SU-DHL-6 (cell line): ENCODE data around the gene BOC.

Experiments
- H2AFZ ChIP-seq: fragments of 200-600 bp; sonication (generic); 2 replicates; pipeline ENCODE4 v1.6.1; 2014; ENCODE audit warnings: low read depth, mild to moderate bottlenecking, moderate library complexity, mixed read lengths, antibody characterized with exemption, low read length; ENCODE audit not compliant: severe bottlenecking
- H3F3A ChIP-seq: fragments of 200-600 bp; shearing (Covaris generic); 2 replicates; pipeline ENCODE4 v1.6.0; 2016; ENCODE audit warnings: antibody characterized with exemption, mild to moderate bottlenecking; ENCODE audit not compliant: insufficient read depth
- H3K27ac ChIP-seq: fragments of 200-600 bp; sonication (generic); 2 replicates; pipeline ENCODE4 v1.5.1; 2016; ENCODE audit warnings: low read depth, mild to moderate bottlenecking, low read length, moderate library complexity, mixed read lengths
- H3K27me3 ChIP-seq: fragments of 200-600 bp; sonication (generic), shearing (Covaris generic); 2 replicates; pipeline ENCODE4 v1.6.0; 2014; ENCODE audit warnings: mild to moderate bottlenecking, low read length
- H3K36me3 ChIP-seq: fragments of 200-600 bp; sonication (generic); 2 replicates; pipeline ENCODE4 v1.6.1; 2014; ENCODE audit warnings: mild to moderate bottlenecking, low read length, mixed read lengths
- H3K4me2 ChIP-seq: fragments of 300-600, 200-600 bp; shearing (Covaris generic), sonication (generic); 2 replicates; pipeline ENCODE4 v1.6.0; 2014; ENCODE audit warnings: low read length, low read depth, mild to moderate bottlenecking; ENCODE audit not compliant: poor library complexity, severe bottlenecking
- H3K4me3 ChIP-seq: fragments of 200-600 bp; sonication (generic); 2 replicates; pipeline ENCODE4 v1.5.1; 2014; ENCODE audit warnings: antibody characterized with exemption, low read length, mild to moderate bottlenecking, mixed read lengths; ENCODE audit not compliant: insufficient read depth, poor library complexity, severe bottlenecking
- H3K79me2 ChIP-seq: fragments of 200-600 bp; sonication (generic); 2 replicates; pipeline ENCODE4 v1.6.1; 2014; ENCODE audit warnings: mild to moderate bottlenecking, low read length, moderate library complexity; ENCODE audit not compliant: insufficient read depth
- H3K9ac ChIP-seq: fragments of 200-600 bp; sonication (generic); 2 replicates; pipeline ENCODE4 v1.7.0; 2014; ENCODE audit warnings: mild to moderate bottlenecking, low read length
- H3K9me2 ChIP-seq: fragments of 200-600 bp; sonication (generic); replicated peaks from 2 replicates; pipeline ENCODE4 v1.6.1; 2014; ENCODE audit warnings: low read length; ENCODE audit not compliant: insufficient read depth
- H3K9me3 ChIP-seq: fragments of 200-600 bp; sonication (generic); 2 replicates; pipeline ENCODE4 v1.6.1; 2014; ENCODE audit warnings: low read length, mixed read lengths; ENCODE audit not compliant: insufficient read depth
- H4K20me1 ChIP-seq: fragments of 200-600 bp; sonication (generic); 2 replicates; pipeline ENCODE4 v1.6.1; 2014; ENCODE audit warnings: low read depth, mild to moderate bottlenecking, antibody characterized with exemption, low read length, moderate library complexity, mixed read lengths
- EZH2phosphoT487 ChIP-seq: fragments of 200-600 bp; sonication (generic), shearing (Covaris generic); conservative IDR thresholded peaks from 2 replicates; pipeline ENCODE4 v1.6.1; 2018; ENCODE audit warnings: mild to moderate bottlenecking, antibody characterized with exemption, low read length, moderate library complexity, mixed read lengths
- TF ChIP-seq, protein P1 (sequence below): fragments of 200-600 bp; sonication (generic); IDR thresholded peaks from one replicate; pipeline ENCODE4 v1.5.1; 2017; ENCODE audit warnings: antibody characterized with exemption, mild to moderate bottlenecking, low read length, moderate library complexity; ENCODE audit not compliant: insufficient read depth, poor library complexity, severe bottlenecking

BOC gene

DNA sequence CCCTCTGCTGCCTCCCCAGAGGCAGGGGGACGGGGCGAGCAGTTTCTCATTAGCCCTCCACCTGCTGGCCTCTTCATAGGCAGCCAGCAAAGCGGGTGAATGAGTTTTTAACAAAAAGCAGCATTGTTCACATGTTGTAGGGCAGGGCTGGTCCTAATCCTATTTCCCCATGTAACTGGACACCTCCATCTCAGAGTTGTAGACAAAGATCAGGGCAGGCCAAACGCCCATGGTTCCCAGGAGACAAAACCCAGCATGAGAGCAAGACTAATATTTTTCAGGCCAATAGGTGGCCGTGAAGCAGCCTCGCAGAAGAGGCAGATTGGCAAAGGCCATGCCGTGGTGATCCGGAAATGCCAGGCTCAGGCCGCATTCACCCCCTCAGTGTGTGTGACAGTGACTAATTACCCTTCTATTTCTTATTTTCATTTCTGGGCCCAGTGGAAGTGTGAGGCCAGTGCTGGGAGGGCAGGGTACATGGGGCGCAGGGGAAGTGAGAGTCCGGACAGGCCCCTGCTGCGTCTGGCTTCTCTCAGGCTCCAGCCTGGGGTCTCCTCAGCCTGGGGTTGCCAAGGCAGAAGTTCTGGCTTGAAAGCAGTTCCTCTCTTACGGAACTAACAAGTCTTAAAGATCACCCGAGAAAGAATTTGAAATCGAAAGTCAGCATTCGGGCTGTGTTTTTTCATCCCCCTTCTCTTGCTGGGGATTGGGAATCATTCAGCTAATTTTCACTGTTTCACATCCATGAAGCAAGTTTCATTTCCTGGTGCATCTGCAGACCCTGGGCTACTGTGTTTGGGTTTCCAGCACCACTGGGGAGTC lies 64.8 kb downstream of the BOC start:
- H3K9me2 ChIP-seq = no peaks in the 10 kb centered on the region
- no peaks in the 10 kb centered on the region for H3K27me3 ChIP-seq
- no peaks in the 10 kb centered on the region for H4K20me1 ChIP-seq
- H3K36me3 ChIP-seq = no peaks in the 10 kb centered on the region
- H3K4me2 ChIP-seq = no peak overlapping the region
- no peaks in the 10 kb centered on the region for H3K79me2 ChIP-seq
- no peaks in the 10 kb centered on the region for H3F3A ChIP-seq
- no peak overlapping the region for H3K9ac ChIP-seq
- no peak overlapping the region for H3K4me3 ChIP-seq
- no peaks in the 10 kb centered on the region for H3K9me3 ChIP-seq
- no peak overlapping the region for H2AFZ ChIP-seq
- TF ChIP-seq, protein P1, sequence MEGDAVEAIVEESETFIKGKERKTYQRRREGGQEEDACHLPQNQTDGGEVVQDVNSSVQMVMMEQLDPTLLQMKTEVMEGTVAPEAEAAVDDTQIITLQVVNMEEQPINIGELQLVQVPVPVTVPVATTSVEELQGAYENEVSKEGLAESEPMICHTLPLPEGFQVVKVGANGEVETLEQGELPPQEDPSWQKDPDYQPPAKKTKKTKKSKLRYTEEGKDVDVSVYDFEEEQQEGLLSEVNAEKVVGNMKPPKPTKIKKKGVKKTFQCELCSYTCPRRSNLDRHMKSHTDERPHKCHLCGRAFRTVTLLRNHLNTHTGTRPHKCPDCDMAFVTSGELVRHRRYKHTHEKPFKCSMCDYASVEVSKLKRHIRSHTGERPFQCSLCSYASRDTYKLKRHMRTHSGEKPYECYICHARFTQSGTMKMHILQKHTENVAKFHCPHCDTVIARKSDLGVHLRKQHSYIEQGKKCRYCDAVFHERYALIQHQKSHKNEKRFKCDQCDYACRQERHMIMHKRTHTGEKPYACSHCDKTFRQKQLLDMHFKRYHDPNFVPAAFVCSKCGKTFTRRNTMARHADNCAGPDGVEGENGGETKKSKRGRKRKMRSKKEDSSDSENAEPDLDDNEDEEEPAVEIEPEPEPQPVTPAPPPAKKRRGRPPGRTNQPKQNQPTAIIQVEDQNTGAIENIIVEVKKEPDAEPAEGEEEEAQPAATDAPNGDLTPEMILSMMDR = no peak
- TF ChIP-seq EZH2phosphoT487 = no peak
- no peak overlapping the region for H3K27ac ChIP-seq

DNA sequence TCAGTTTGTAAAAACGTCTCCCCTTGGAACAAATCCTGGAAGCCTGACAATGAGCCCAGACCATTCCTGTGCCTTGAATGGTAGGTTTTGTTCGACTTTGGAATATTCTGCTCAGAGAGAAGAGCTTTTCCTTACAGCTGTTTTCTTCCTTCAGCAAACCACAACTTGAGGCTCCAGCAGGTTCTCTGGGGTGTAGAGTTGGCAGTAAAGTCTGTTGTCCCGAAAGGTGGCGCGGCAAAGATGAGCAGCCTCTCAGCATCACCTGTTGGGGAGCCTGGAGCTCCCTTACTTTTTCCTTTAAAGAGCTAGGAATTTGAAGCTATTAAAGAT lies 65.4 kb downstream of the BOC start:
- H3K36me3 ChIP-seq = no peaks in the 10 kb centered on the region
- no peak overlapping the region for H3K4me2 ChIP-seq
- no peak overlapping the region for H2AFZ ChIP-seq
- no peaks in the 10 kb centered on the region for H3K27me3 ChIP-seq
- no peaks in the 10 kb centered on the region for H3K79me2 ChIP-seq
- TF ChIP-seq, protein P1 = no peak
- TF ChIP-seq EZH2phosphoT487 = no peak
- H4K20me1 ChIP-seq = no peaks in the 10 kb centered on the region
- no peak overlapping the region for H3K27ac ChIP-seq
- H3K4me3 ChIP-seq = no peak overlapping the region
- H3K9me3 ChIP-seq = no peaks in the 10 kb centered on the region
- H3K9me2 ChIP-seq = no peaks in the 10 kb centered on the region
- H3F3A ChIP-seq = no peaks in the 10 kb centered on the region
- H3K9ac ChIP-seq = no peak overlapping the region

DNA sequence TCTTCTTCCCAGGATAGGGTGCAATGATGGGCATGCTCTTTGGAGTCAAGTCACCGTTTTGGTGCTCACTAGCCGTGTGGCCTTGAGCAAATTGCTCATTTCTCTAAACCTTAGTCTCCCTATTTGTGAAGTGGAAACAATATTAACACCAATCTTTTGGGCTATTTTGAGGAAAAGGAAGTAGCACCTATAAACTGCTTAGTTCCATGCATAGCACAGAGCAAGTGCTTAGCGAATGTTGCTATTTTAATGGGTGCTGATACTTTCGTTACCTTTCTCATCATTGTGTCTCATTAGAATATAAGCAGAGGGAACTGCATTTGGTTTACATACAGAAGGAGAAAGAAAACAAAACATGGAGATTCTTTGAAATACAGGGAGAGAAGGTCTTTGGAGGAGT lies 66.1 kb downstream of the BOC start:
- TF ChIP-seq EZH2phosphoT487 = no peak
- TF ChIP-seq, protein P1 = no peak
- Histone ChIP-seq H3K4me3 (no peak overlapping the region), H4K20me1 (no peaks in the 10 kb centered on the region), H2AFZ (no peak overlapping the region), H3F3A (no peaks in the 10 kb centered on the region), H3K9me2 (no peaks in the 10 kb centered on the region), H3K79me2 (no peaks in the 10 kb centered on the region), H3K9me3 (no peaks in the 10 kb centered on the region), H3K4me2 (no peak overlapping the region), H3K9ac (no peak overlapping the region), H3K36me3 (no peaks in the 10 kb centered on the region), H3K27ac (no peak overlapping the region), H3K27me3 (no peaks in the 10 kb centered on the region)
